ENCODE data around the gene TEX48. TPM values are rescaled to one million over a fixed set of nuclear protein-coding genes. Genes with fewer than 3 reads are reported as not detected.

TEX48 gene
- total RNA-seq, 1 experiment from 2014 or later, result not detected

- Mint-ChIP-seq H3K4me1 (peaks cover 3% of the 10 kb centered on the region; the same call in 1 of the 2 replicates), H3K9me3 (no peaks in the 10 kb centered on the region; the same call in 1 of the 2 replicates), H3K27ac (no peak overlapping the region), H3K36me3 (no peaks in the 10 kb centered on the region), H3K4me3 (no peak overlapping the region), H3K27me3 (ENCODE audit: low read depth) (peaks cover 49% of the 10 kb centered on the region)
- POLR2A ChIA-PET, result no interaction called here
- ATAC-seq, result no peak
- DNase-seq (ENCODE audit: low spot score), result no peak
- CTCF ChIA-PET, result no interaction called here
- TF ChIP-seq ZNF219 (CRISPR knock-in tag; IDR thresholded peaks at IDR 0.05; ENCODE audit: borderline replicate concordance) (no peak), ZNF121 (CRISPR knock-in tag; IDR thresholded peaks at IDR 0.05) (no peak), HMGXB4 (CRISPR knock-in tag; IDR thresholded peaks at IDR 0.05) (no peak)
Measured at GRCh38 chr9:114724744-114725143, 42.8 kb upstream of the TEX48 start.

- Mint-ChIP-seq H3K27me3 (ENCODE audit: low read depth) (peaks cover 54% of the 10 kb centered on the region), H3K36me3 (no peaks in the 10 kb centered on the region), H3K4me1 (peaks cover 3% of the 10 kb centered on the region; the same call in 1 of the 2 replicates), H3K9me3 (no peaks in the 10 kb centered on the region; the same call in 1 of the 2 replicates), H3K4me3 (no peak overlapping the region), H3K27ac (no peak overlapping the region)
- TF ChIP-seq EMX1 (CRISPR knock-in tag; IDR thresholded peaks at IDR 0.05), result no peak
- TF ChIP-seq ZNF138 (CRISPR knock-in tag; conservative IDR thresholded peaks at IDR 0.05), result no peak
- no peak for TF ChIP-seq FOXK1 (CRISPR knock-in tag; IDR thresholded peaks at IDR 0.05)
- no peak for TF ChIP-seq TEAD4 (CRISPR knock-in tag; IDR thresholded peaks at IDR 0.05)
- TF ChIP-seq ZBTB43 (CRISPR knock-in tag; IDR thresholded peaks at IDR 0.05), result no peak
- no peak for TF ChIP-seq ZBTB21 (CRISPR knock-in tag; IDR thresholded peaks at IDR 0.05; ENCODE audit: borderline replicate concordance)
- no peak for TF ChIP-seq ZNF263 (CRISPR knock-in tag; IDR thresholded peaks at IDR 0.05; ENCODE audit: low read depth)
- TF ChIP-seq SMAD3 (CRISPR knock-in tag; IDR thresholded peaks at IDR 0.05; ENCODE audit: borderline replicate concordance), result no peak
- no peak for TF ChIP-seq SMAD4 (CRISPR knock-in tag; IDR thresholded peaks at IDR 0.05)
- no peak for TF ChIP-seq NFATC4 (CRISPR knock-in tag; IDR thresholded peaks at IDR 0.05)
- no peak for TF ChIP-seq ESRRA (CRISPR knock-in tag; IDR thresholded peaks at IDR 0.05; ENCODE audit: borderline replicate concordance)
- no peak for TF ChIP-seq NR2C2 (CRISPR knock-in tag; IDR thresholded peaks at IDR 0.05)
- TF ChIP-seq FOXJ3 (CRISPR knock-in tag; IDR thresholded peaks at IDR 0.05; ENCODE audit: borderline replicate concordance), result no peak
- no peak for TF ChIP-seq CREM (CRISPR knock-in tag; IDR thresholded peaks at IDR 0.05)
- TF ChIP-seq SP1 (CRISPR knock-in tag; conservative IDR thresholded peaks at IDR 0.05), result no peak
- CTCF ChIA-PET, result no interaction called here
- no peak for DNase-seq (ENCODE audit: low spot score)
- ATAC-seq, result no peak
- POLR2A ChIA-PET, result no interaction called here
Measured at GRCh38 chr9:114723931-114724330, 41.9 kb upstream of the TEX48 start.

GRCh38 chr9:114722937-114723620, 41.1 kb upstream of the TEX48 start:
- H3K4me1 Mint-ChIP-seq, result peaks cover 3% of the 10 kb centered on the region; the same call in 1 of the 2 replicates
- no peak overlapping the region for H3K27ac Mint-ChIP-seq
- CTCF ChIA-PET, result interaction anchor here (0.7 to 1.2 kb wide), 2 partner anchors 184 to 185 kb away, joined by 3 read pairs; no protein-coding TSS in a partner anchor
- POLR2A ChIA-PET, result no interaction called here
- no peaks in the 10 kb centered on the region; the same call in 1 of the 2 replicates for H3K9me3 Mint-ChIP-seq
- DNase-seq (ENCODE audit: low spot score) (no peak), ATAC-seq (no peak)
- H3K4me3 Mint-ChIP-seq, result no peak overlapping the region
- peaks cover 56% of the 10 kb centered on the region for H3K27me3 Mint-ChIP-seq (ENCODE audit: low read depth)
- H3K36me3 Mint-ChIP-seq, result no peaks in the 10 kb centered on the region
- TF ChIP-seq FOXK1 (CRISPR knock-in tag; IDR thresholded peaks at IDR 0.05), result no peak
- no peak for TF ChIP-seq ZNF219 (CRISPR knock-in tag; IDR thresholded peaks at IDR 0.05; ENCODE audit: borderline replicate concordance)
- no peak for TF ChIP-seq NR1H2 (CRISPR knock-in tag; IDR thresholded peaks at IDR 0.05)
- no peak for TF ChIP-seq USF1 (CRISPR knock-in tag; IDR thresholded peaks at IDR 0.05)
- TF ChIP-seq NR3C1 (CRISPR knock-in tag; conservative IDR thresholded peaks at IDR 0.05; ENCODE audit: low read depth), result no peak
